Measurements from ENCODE around the gene ABHD6. TPM values are rescaled to one million over a fixed set of nuclear protein-coding genes. Genes with fewer than 3 reads are reported as not detected.
"Not testable (repeated sequence)": the region's sequence is repeated elsewhere in the genome, so short reads cannot be mapped to it uniquely, and the experiment has no call there.

Gene ABHD6
- polyA plus RNA-seq, 1 donor from 2014 or later: 38.9 TPM

DNA sequence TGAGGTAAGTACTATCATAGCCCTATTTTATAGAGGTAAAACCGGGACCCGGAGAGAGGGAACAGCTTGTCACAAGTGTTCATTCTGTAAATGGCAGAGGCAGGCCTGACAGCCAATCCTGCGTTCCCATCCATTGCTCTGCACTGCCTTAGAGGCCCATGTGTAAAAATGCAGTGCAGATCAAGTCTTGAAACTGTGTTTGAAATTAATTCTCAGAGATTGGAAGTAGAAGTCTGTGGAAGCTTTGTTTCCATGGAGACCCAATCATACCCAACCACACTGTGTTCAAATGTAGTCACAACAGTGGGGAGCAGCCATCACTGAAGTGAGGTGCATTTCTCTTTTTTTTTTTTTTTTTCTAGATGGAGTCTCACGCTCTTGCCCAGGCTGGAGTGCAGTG, 13.7 kb upstream of the ABHD6 start:
- TF ChIP-seq MXI1 (conservative IDR thresholded peaks at IDR 0.05; ENCODE audit: poor library complexity, severe bottlenecking) (peak; percentile 62), SMC3 (conservative IDR thresholded peaks at IDR 0.05; ENCODE audit: poor library complexity) (peak; percentile 18), TAF1 (IDR thresholded peaks at IDR 0.05; ENCODE audit: low read depth) (no peak), EP300 (conservative IDR thresholded peaks at IDR 0.05; ENCODE audit: poor library complexity, severe bottlenecking) (peak; percentile 80), POLR2AphosphoS5 (IDR thresholded peaks at IDR 0.05) (peak; percentile 51), RAD21 (conservative IDR thresholded peaks at IDR 0.05) (peak; percentile 28)
- TF ChIP-seq, protein P1, sequence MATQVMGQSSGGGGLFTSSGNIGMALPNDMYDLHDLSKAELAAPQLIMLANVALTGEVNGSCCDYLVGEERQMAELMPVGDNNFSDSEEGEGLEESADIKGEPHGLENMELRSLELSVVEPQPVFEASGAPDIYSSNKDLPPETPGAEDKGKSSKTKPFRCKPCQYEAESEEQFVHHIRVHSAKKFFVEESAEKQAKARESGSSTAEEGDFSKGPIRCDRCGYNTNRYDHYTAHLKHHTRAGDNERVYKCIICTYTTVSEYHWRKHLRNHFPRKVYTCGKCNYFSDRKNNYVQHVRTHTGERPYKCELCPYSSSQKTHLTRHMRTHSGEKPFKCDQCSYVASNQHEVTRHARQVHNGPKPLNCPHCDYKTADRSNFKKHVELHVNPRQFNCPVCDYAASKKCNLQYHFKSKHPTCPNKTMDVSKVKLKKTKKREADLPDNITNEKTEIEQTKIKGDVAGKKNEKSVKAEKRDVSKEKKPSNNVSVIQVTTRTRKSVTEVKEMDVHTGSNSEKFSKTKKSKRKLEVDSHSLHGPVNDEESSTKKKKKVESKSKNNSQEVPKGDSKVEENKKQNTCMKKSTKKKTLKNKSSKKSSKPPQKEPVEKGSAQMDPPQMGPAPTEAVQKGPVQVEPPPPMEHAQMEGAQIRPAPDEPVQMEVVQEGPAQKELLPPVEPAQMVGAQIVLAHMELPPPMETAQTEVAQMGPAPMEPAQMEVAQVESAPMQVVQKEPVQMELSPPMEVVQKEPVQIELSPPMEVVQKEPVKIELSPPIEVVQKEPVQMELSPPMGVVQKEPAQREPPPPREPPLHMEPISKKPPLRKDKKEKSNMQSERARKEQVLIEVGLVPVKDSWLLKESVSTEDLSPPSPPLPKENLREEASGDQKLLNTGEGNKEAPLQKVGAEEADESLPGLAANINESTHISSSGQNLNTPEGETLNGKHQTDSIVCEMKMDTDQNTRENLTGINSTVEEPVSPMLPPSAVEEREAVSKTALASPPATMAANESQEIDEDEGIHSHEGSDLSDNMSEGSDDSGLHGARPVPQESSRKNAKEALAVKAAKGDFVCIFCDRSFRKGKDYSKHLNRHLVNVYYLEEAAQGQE (IDR thresholded peaks at IDR 0.05; ENCODE audit: borderline replicate concordance): peak; percentile 55
- TF ChIP-seq, protein P2, sequence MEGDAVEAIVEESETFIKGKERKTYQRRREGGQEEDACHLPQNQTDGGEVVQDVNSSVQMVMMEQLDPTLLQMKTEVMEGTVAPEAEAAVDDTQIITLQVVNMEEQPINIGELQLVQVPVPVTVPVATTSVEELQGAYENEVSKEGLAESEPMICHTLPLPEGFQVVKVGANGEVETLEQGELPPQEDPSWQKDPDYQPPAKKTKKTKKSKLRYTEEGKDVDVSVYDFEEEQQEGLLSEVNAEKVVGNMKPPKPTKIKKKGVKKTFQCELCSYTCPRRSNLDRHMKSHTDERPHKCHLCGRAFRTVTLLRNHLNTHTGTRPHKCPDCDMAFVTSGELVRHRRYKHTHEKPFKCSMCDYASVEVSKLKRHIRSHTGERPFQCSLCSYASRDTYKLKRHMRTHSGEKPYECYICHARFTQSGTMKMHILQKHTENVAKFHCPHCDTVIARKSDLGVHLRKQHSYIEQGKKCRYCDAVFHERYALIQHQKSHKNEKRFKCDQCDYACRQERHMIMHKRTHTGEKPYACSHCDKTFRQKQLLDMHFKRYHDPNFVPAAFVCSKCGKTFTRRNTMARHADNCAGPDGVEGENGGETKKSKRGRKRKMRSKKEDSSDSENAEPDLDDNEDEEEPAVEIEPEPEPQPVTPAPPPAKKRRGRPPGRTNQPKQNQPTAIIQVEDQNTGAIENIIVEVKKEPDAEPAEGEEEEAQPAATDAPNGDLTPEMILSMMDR (IDR thresholded peaks at IDR 0.05; ENCODE audit: poor library complexity, severe bottlenecking): no peak
- Histone ChIP-seq H3K36me3 (ENCODE audit: insufficient read depth, low read length) (no peaks in the 10 kb centered on the region), H4K20me1 (ENCODE audit: insufficient read depth) (no peaks in the 10 kb centered on the region), H2AFZ (ENCODE audit: low read depth, low read length) (no peak overlapping the region), H3K4me3 (ENCODE audit: low read length) (peak overlapping the region; percentile 37), H3K27me3 (ENCODE audit: insufficient read depth, low read depth, low read length) (no peaks in the 10 kb centered on the region), H3K4me2 (ENCODE audit: low read length) (peak overlapping the region; percentile 59), H3K79me2 (replicated peaks; ENCODE audit: insufficient read depth, low read length) (no peaks in the 10 kb centered on the region), H3K27ac (ENCODE audit: low read length) (peak overlapping the region; percentile 79), H3K9me2 (ENCODE audit: insufficient read depth, low read length) (no peaks in the 10 kb centered on the region), H3K9me3 (ENCODE audit: low read length) (no peaks in the 10 kb centered on the region), H3F3A (ENCODE audit: insufficient read depth, low read length, poor library complexity, severe bottlenecking) (peaks cover 3% of the 10 kb centered on the region), H3K9ac (ENCODE audit: low read length) (peak overlapping the region; percentile 19)

DNA sequence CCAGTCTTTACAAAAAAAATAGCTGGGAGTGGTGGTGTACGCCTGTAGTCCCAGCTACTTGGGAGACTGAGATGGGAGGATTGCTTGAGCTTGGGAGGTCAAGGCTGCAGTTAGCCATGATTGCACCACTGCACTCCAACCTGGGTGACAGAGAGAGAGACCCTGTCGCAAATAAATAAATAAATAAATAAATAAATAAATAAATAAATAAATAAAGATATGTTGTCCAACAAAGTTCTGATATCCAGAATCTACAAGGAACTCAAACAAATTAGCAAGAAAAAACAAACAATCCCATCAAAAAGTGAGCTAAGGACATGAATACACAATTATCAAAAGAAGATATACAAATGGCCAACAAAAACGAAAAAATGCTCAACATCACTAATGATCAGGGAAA, 9.7 kb upstream of the ABHD6 start:
- not testable (repeated sequence) for H4K20me1 ChIP-seq (ENCODE audit: insufficient read depth); H3K9ac ChIP-seq (ENCODE audit: low read length); H3K9me3 ChIP-seq (ENCODE audit: low read length); H3K27ac ChIP-seq (ENCODE audit: low read length); H3K9me2 ChIP-seq (ENCODE audit: insufficient read depth, low read length); H3K27me3 ChIP-seq (ENCODE audit: insufficient read depth, low read depth, low read length); H3K4me3 ChIP-seq (ENCODE audit: low read length); H3K36me3 ChIP-seq (ENCODE audit: insufficient read depth, low read length); H3K4me2 ChIP-seq (ENCODE audit: low read length); H2AFZ ChIP-seq (ENCODE audit: low read depth, low read length); H3F3A ChIP-seq (ENCODE audit: insufficient read depth, low read length, poor library complexity, severe bottlenecking); H3K79me2 ChIP-seq (replicated peaks; ENCODE audit: insufficient read depth, low read length)

DNA sequence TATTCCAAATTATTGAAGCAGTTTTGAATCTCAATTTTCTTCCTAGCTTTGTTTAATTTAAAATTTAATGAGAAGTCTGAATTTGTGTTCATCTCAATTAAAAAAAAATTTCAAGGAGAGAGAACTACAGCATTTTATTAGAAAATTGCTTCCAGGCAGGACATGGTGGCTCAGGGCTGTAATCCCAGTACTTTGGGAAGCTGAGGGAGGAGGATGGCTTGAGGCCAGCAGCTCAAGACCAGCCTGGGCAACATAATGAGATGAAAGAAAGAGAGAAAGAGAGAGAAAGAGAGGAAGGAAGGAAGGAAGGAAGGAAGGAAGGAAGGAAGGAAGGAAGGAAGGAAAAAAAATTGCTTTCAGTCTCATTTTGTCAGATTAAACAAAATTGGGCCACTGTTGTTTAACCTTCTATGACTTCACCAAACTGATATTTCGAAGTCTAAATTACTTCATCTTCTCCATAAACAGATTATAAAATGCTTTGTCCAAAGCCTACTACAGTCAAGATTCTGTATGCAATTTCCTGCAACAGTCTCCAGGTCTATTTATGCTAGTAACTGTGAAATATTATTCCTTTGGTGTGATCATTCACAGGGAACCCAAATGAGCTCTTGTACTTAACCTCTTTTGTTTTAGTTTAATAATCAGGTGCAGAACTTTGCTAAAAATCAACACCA, 6.6 kb upstream of the ABHD6 start:
- Histone ChIP-seq H3K79me2 (replicated peaks; ENCODE audit: insufficient read depth, low read length) (no peaks in the 10 kb centered on the region), H3K9ac (ENCODE audit: low read length) (no peak overlapping the region), H4K20me1 (ENCODE audit: insufficient read depth) (no peaks in the 10 kb centered on the region), H3K27ac (ENCODE audit: low read length) (no peak overlapping the region), H3K36me3 (ENCODE audit: insufficient read depth, low read length) (no peaks in the 10 kb centered on the region), H3K4me3 (ENCODE audit: low read length) (no peak overlapping the region), H3K9me2 (ENCODE audit: insufficient read depth, low read length) (no peaks in the 10 kb centered on the region), H3K27me3 (ENCODE audit: insufficient read depth, low read depth, low read length) (peaks cover 3% of the 10 kb centered on the region), H3K4me2 (ENCODE audit: low read length) (no peak overlapping the region), H2AFZ (ENCODE audit: low read depth, low read length) (no peak overlapping the region), H3K9me3 (ENCODE audit: low read length) (no peaks in the 10 kb centered on the region), H3F3A (ENCODE audit: insufficient read depth, low read length, poor library complexity, severe bottlenecking) (no peaks in the 10 kb centered on the region)
- TF ChIP-seq RAD21 (conservative IDR thresholded peaks at IDR 0.05) (no peak), POLR2AphosphoS5 (IDR thresholded peaks at IDR 0.05) (no peak), SMC3 (conservative IDR thresholded peaks at IDR 0.05; ENCODE audit: poor library complexity) (no peak), TAF1 (IDR thresholded peaks at IDR 0.05; ENCODE audit: low read depth) (no peak), EP300 (conservative IDR thresholded peaks at IDR 0.05; ENCODE audit: poor library complexity, severe bottlenecking) (no peak), EZH2 (IDR thresholded peaks at IDR 0.05; ENCODE audit: borderline replicate concordance, insufficient read depth, low read length, poor library complexity, severe bottlenecking) (no peak), MXI1 (conservative IDR thresholded peaks at IDR 0.05; ENCODE audit: poor library complexity, severe bottlenecking) (no peak)
- TF ChIP-seq, protein P1 (IDR thresholded peaks at IDR 0.05; ENCODE audit: borderline replicate concordance): no peak
- TF ChIP-seq, protein P2 (IDR thresholded peaks at IDR 0.05; ENCODE audit: poor library complexity, severe bottlenecking): no peak

Data from neural cell (in vitro differentiated cells).